Tibial nerve (tissue), 4 donors: ENCODE results near the gene GJB4.

Experiments
- CTCF ChIP-seq, 5 experiments: fragments of 200-600 bp in 3 of 5; fragments of 450-650 bp in 2 of 5; sonication (generic) in 3 of 5; IDR thresholded peaks; one replicate each; pipeline ENCODE4 v1.5.1; 2016 to 2019; ENCODE audit warnings: antibody characterized with exemption in 5 of 5, mild to moderate bottlenecking in 3 of 5, moderate library complexity in 2 of 5
- EP300 ChIP-seq, 2 donors: sonication (generic); formaldehyde crosslinking; IDR thresholded peaks; one replicate each; pipeline ENCODE4 v1.6.1; 2017; ENCODE audit warnings: antibody characterized with exemption in 2 of 2, mild to moderate bottlenecking in 1 of 2
- POLR2A ChIP-seq, 2 donors: fragments of 450-650 bp; IDR thresholded peaks; one replicate each; pipeline ENCODE4 v1.6.1; 2017; ENCODE audit warnings: antibody characterized with exemption in 2 of 2, mild to moderate bottlenecking in 2 of 2, moderate library complexity in 2 of 2

DNA sequence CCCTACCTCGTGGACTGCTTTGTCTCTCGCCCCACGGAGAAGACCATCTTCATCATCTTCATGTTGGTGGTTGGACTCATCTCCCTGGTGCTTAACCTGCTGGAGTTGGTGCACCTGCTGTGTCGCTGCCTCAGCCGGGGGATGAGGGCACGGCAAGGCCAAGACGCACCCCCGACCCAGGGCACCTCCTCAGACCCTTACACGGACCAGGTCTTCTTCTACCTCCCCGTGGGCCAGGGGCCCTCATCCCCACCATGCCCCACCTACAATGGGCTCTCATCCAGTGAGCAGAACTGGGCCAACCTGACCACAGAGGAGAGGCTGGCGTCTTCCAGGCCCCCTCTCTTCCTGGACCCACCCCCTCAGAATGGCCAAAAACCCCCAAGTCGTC, 35.2 kb downstream of the GJB4 start:
- TF ChIP-seq POLR2A (IDR thresholded peaks at IDR 0.05) (no peak), CTCF (IDR thresholded peaks at IDR 0.05) (no peak), EP300 (IDR thresholded peaks at IDR 0.05) (no peak)
